ENCODE results near the gene TRMT61A. TPM values are rescaled to one million over a fixed set of nuclear protein-coding genes. Genes with fewer than 3 reads are reported as not detected.

Gene TRMT61A
- total and polyA plus RNA-seq, 8 donors = 5.5 to 39.7 (median 15.9) TPM

GRCh38 chr14:103519837-103520212, 9.2 kb upstream of the TRMT61A start:
- WGBS, 5 donors = 44 to 59% (median 54%) methylated on average over 21 to 22 of the region's 22 CpGs
- DNase-seq = peak; percentile 46 to 51
- Histone ChIP-seq H3K4me3 (peak overlapping the region; percentile 60 to 80 (median 68)), H3K4me1 (peaks cover 49 to 74% (median 66%) of the 10 kb centered on the region in 4 donors), H3K27ac (peak overlapping the region; percentile 75 to 94 (median 91)), H3K36me3 (peaks cover 6 to 13% (median 7%) of the 10 kb centered on the region in 4 donors), H3K9me3 (no peaks in the 10 kb centered on the region), H3K27me3 (peaks cover 0 to 33% (median 20%) of the 10 kb centered on the region in 3 donors)
- intact Hi-C loops (cut with DNase I; ENCODE audit: low total_unique reads) = loop anchor here (2.0 kb wide), 1 partner anchor 27 kb away; no protein-coding TSS in a partner anchor
- TF ChIP-seq POLR2A (IDR thresholded peaks at IDR 0.05) (no peak), EP300 (IDR thresholded peaks at IDR 0.05) (no peak), CTCF (IDR thresholded peaks at IDR 0.05) (no peak), POLR2AphosphoS5 (IDR thresholded peaks at IDR 0.05) (no peak)

GRCh38 chr14:103520269-103520656, 8.7 kb upstream of the TRMT61A start:
- Histone ChIP-seq H3K27ac (peak overlapping the region; percentile 75 to 94 (median 91)), H3K36me3 (peaks cover 6 to 13% (median 7%) of the 10 kb centered on the region in 4 donors), H3K9me3 (no peaks in the 10 kb centered on the region), H3K27me3 (peaks cover 0 to 33% (median 20%) of the 10 kb centered on the region in 3 donors), H3K4me3 (peak overlapping the region; percentile 60 to 80 (median 68)), H3K4me1 (peaks cover 53 to 78% (median 69%) of the 10 kb centered on the region in 4 donors)
- DNase-seq = no peak
- 36 to 89% (median 45%) methylated on average over 3 to 10 of the region's 10 CpGs for WGBS, 5 donors
- TF ChIP-seq CTCF (IDR thresholded peaks at IDR 0.05) = no peak
- no peak for TF ChIP-seq POLR2A (IDR thresholded peaks at IDR 0.05)
- TF ChIP-seq EP300 (IDR thresholded peaks at IDR 0.05) = no peak
- no peak for TF ChIP-seq POLR2AphosphoS5 (IDR thresholded peaks at IDR 0.05)
- intact Hi-C loops (cut with DNase I; ENCODE audit: low total_unique reads) = no loop called here

GRCh38 chr14:103520657-103521437, 8.1 kb upstream of the TRMT61A start:
- Histone ChIP-seq H3K27ac (peak overlapping the region; percentile 75 to 94 (median 91)), H3K4me1 (peaks cover 59 to 83% (median 75%) of the 10 kb centered on the region in 4 donors)
- 0 to 2% (median 1%) methylated on average over 3 to 66 of the region's 66 CpGs for WGBS, 5 donors

More at GRCh38 chr14:103520657-103521437, 8.1 kb upstream of the TRMT61A start:
- Histone ChIP-seq H3K36me3 (peaks cover 6 to 13% (median 7%) of the 10 kb centered on the region in 4 donors), H3K9me3 (no peaks in the 10 kb centered on the region), H3K4me3 (peak overlapping the region; percentile 60 to 80 (median 68)), H3K27me3 (peaks cover 0 to 33% (median 20%) of the 10 kb centered on the region in 3 donors)
- TF ChIP-seq CTCF (IDR thresholded peaks at IDR 0.05) (peak in 5 of 7 experiments; percentile 42 to 66 (median 44)), POLR2AphosphoS5 (IDR thresholded peaks at IDR 0.05) (peak; percentile 20 to 73 (median 73)), EP300 (IDR thresholded peaks at IDR 0.05) (no peak)
- DNase-seq = peak; percentile 87 to 95
- intact Hi-C loops (cut with DNase I; ENCODE audit: low total_unique reads) = no loop called here

Measured in stomach (tissue), 9 donors.